ENCODE measurements around the gene KRT34. TPM values are rescaled to one million over a fixed set of nuclear protein-coding genes. Genes with fewer than 3 reads are reported as not detected.

KRT34 gene
- total RNA-seq, 1 donor from 2014 or later = not detected

DNA sequence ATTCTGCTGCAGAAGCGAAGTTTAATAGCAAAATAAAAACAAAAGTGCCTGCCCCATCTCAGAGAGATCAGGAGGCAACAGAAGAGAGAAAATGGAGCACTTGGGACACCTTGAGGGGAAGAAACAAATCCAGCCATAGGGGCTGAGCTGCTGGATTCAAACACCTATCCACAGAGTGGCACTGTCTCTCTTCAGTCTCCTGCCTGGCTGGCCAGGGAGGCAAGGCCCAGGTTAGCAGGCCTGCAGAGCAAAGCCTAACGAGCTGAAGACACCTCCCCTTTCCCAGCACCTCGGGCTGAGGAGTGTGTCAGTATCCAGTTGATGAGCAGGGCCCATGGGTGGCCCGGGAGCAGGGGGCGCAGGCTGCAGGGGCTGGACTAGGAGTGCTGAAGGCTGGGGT is 24.1 kb upstream of the KRT34 start:
- Histone ChIP-seq H3F3A (ENCODE audit: low read depth) (no peaks in the 10 kb centered on the region), H3K9ac (no peak overlapping the region), H3K4me2 (no peak overlapping the region), H3K36me3 (no peaks in the 10 kb centered on the region), H3K9me3 (ENCODE audit: low read depth) (no peaks in the 10 kb centered on the region), H3K4me3 (no peak overlapping the region), H3K27ac (no peak overlapping the region), H2AFZ (replicated peaks) (no peak overlapping the region), H3K4me1 (no peaks in the 10 kb centered on the region), H3K27me3 (no peaks in the 10 kb centered on the region), H4K20me1 (ENCODE audit: low read depth) (no peaks in the 10 kb centered on the region), H3K79me2 (ENCODE audit: low read depth) (no peaks in the 10 kb centered on the region)
- peaks cover 8% of the 10 kb centered on the region for H3K4me1 Mint-ChIP-seq
- H3K36me3 Mint-ChIP-seq = no peaks in the 10 kb centered on the region
- H3K4me3 Mint-ChIP-seq = no peak overlapping the region
- peak overlapping the region; percentile 27 for H3K27ac Mint-ChIP-seq
- peak; percentile 27 for DNase-seq (ENCODE audit: low spot score)
- peaks cover 7% of the 10 kb centered on the region for H3K27me3 Mint-ChIP-seq (ENCODE audit: insufficient read depth, low read depth)
- TF ChIP-seq CTCF (IDR thresholded peaks at IDR 0.05) (peak; percentile 15), EZH2phosphoT487 (IDR thresholded peaks at IDR 0.05) (no peak)
- no peaks in the 10 kb centered on the region for H3K9me3 Mint-ChIP-seq

GRCh38 chr17:41404024-41404671 is 22.0 kb upstream of the KRT34 start:
- Histone ChIP-seq H3K79me2 (ENCODE audit: low read depth) (no peaks in the 10 kb centered on the region), H3K4me2 (no peak overlapping the region), H3K9me3 (ENCODE audit: low read depth) (no peaks in the 10 kb centered on the region), H2AFZ (replicated peaks) (no peak overlapping the region), H3K36me3 (no peaks in the 10 kb centered on the region), H3K9ac (no peak overlapping the region), H3K4me3 (no peak overlapping the region), H3F3A (ENCODE audit: low read depth) (no peaks in the 10 kb centered on the region), H4K20me1 (ENCODE audit: low read depth) (no peaks in the 10 kb centered on the region), H3K4me1 (no peaks in the 10 kb centered on the region), H3K27me3 (no peaks in the 10 kb centered on the region), H3K27ac (no peak overlapping the region)
- TF ChIP-seq EZH2phosphoT487 (IDR thresholded peaks at IDR 0.05) (no peak), EZH2 (IDR thresholded peaks at IDR 0.05) (no peak)
- DNase-seq (ENCODE audit: low spot score) = no peak
- Mint-ChIP-seq H3K9me3 (no peaks in the 10 kb centered on the region), H3K27me3 (ENCODE audit: insufficient read depth, low read depth) (peaks cover 7% of the 10 kb centered on the region), H3K27ac (peak overlapping the region; percentile 22), H3K36me3 (no peaks in the 10 kb centered on the region), H3K4me1 (peaks cover 8% of the 10 kb centered on the region), H3K4me3 (no peak overlapping the region)

DNA sequence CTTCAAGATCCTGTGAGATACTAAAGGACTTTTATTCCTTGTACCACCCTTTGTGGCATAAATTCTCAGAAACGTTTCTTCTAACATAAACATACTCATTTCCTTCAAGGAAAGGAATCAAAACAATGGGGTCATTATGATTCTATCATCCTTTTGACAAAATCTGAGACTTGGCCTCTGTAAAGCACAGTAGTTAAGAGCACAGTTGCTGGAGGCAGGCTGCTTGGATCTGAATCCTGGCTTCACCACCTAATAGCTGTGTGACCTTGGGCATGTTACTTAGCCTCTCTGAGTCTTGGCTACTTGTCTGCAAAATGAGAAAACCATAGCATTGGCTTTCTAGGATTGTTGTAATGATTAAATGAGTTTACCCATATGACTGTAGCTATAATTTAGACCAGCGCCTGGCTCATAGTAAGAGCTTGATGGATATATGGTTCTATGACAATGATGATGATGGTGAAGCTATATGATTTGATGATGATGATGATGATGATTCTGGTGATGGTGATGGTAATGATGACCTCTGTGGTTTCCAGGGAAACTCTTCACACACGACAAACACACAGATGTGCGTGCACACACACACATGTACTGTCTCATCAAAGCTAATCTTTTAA is 21.4 kb upstream of the KRT34 start:
- H3K4me3 ChIP-seq = no peak overlapping the region
- Mint-ChIP-seq H3K27me3 (ENCODE audit: insufficient read depth, low read depth) (peaks cover 7% of the 10 kb centered on the region), H3K27ac (no peak overlapping the region), H3K9me3 (no peaks in the 10 kb centered on the region), H3K4me1 (peaks cover 8% of the 10 kb centered on the region), H3K36me3 (no peaks in the 10 kb centered on the region), H3K4me3 (no peak overlapping the region)
- H3K9me3 ChIP-seq (ENCODE audit: low read depth) = no peaks in the 10 kb centered on the region
- no peaks in the 10 kb centered on the region for H3K4me1 ChIP-seq
- TF ChIP-seq EZH2 (IDR thresholded peaks at IDR 0.05) (no peak), CTCF (IDR thresholded peaks at IDR 0.05) (no peak), EZH2phosphoT487 (IDR thresholded peaks at IDR 0.05) (no peak)
- H3K27me3 ChIP-seq = no peaks in the 10 kb centered on the region
- H3K27ac ChIP-seq = no peak overlapping the region
- DNase-seq (ENCODE audit: low spot score) = no peak
- H2AFZ ChIP-seq (replicated peaks) = no peak overlapping the region
- H3F3A ChIP-seq (ENCODE audit: low read depth) = no peaks in the 10 kb centered on the region
- H3K4me2 ChIP-seq = no peak overlapping the region
- no peaks in the 10 kb centered on the region for H3K36me3 ChIP-seq
- H3K79me2 ChIP-seq (ENCODE audit: low read depth) = no peaks in the 10 kb centered on the region
- H4K20me1 ChIP-seq (ENCODE audit: low read depth) = no peaks in the 10 kb centered on the region
- no peak overlapping the region for H3K9ac ChIP-seq

- H3K9me3 Mint-ChIP-seq = no peaks in the 10 kb centered on the region
- H3K27ac ChIP-seq = no peak overlapping the region
Observed at GRCh38 chr17:41402161-41402560, 20.1 kb upstream of the KRT34 start.

More at GRCh38 chr17:41402161-41402560, 20.1 kb upstream of the KRT34 start:
- Histone ChIP-seq H3K79me2 (ENCODE audit: low read depth) (no peaks in the 10 kb centered on the region), H3F3A (ENCODE audit: low read depth) (no peaks in the 10 kb centered on the region), H3K36me3 (no peaks in the 10 kb centered on the region), H3K4me1 (no peaks in the 10 kb centered on the region), H2AFZ (replicated peaks) (no peak overlapping the region), H3K9me3 (ENCODE audit: low read depth) (no peaks in the 10 kb centered on the region), H3K27me3 (no peaks in the 10 kb centered on the region), H4K20me1 (ENCODE audit: low read depth) (no peaks in the 10 kb centered on the region), H3K9ac (no peak overlapping the region), H3K4me2 (no peak overlapping the region), H3K4me3 (no peak overlapping the region)
- H3K36me3 Mint-ChIP-seq = no peaks in the 10 kb centered on the region
- no peak for TF ChIP-seq EZH2phosphoT487 (IDR thresholded peaks at IDR 0.05)
- no peak for TF ChIP-seq CTCF (IDR thresholded peaks at IDR 0.05)
- TF ChIP-seq EZH2 (IDR thresholded peaks at IDR 0.05) = no peak
- peaks cover 9% of the 10 kb centered on the region for H3K27me3 Mint-ChIP-seq (ENCODE audit: insufficient read depth, low read depth)
- no peak overlapping the region for H3K27ac Mint-ChIP-seq
- no peak overlapping the region for H3K4me3 Mint-ChIP-seq
- no peak for DNase-seq (ENCODE audit: low spot score)
- peaks cover 8% of the 10 kb centered on the region for H3K4me1 Mint-ChIP-seq

Data from neural progenitor cell (in vitro differentiated cells).